C4-2B (cell line): ENCODE results near the gene CADM1.

Experiments used
- H3K27ac ChIP-seq: fragments of 450-650 bp; 2 replicates; pipeline ENCODE4 v1.5.1; 2017
- ZFX ChIP-seq: fragments of 450-650 bp; IDR thresholded peaks from 2 replicates; pipeline ENCODE4 v1.6.1; 2017
- TF ChIP-seq, protein P1 (sequence below): fragments of 450-650 bp; conservative IDR thresholded peaks from 2 replicates; pipeline ENCODE4 v1.5.1; 2017; ENCODE audit warnings: mild to moderate bottlenecking

Gene CADM1

DNA sequence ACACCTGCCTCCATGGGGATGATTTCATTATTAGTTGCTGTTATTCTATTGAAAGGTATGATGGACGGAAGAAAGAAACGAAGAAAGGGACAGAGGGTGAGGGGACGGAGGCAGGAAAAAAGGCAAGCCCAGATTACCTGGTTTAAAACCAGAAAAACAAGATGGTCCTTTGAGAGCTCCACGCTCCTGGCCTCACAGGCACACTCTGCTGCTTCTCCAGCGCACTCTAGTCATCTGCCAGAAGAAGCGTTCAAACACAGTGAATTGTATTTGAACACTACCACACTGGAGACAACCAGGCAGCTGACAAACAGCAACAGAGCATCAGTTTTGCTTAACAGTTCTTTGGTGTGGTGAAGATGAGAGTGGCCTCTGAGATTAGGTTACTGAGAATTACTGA lies 216.9 kb downstream of the CADM1 start:
- TF ChIP-seq, protein P1, sequence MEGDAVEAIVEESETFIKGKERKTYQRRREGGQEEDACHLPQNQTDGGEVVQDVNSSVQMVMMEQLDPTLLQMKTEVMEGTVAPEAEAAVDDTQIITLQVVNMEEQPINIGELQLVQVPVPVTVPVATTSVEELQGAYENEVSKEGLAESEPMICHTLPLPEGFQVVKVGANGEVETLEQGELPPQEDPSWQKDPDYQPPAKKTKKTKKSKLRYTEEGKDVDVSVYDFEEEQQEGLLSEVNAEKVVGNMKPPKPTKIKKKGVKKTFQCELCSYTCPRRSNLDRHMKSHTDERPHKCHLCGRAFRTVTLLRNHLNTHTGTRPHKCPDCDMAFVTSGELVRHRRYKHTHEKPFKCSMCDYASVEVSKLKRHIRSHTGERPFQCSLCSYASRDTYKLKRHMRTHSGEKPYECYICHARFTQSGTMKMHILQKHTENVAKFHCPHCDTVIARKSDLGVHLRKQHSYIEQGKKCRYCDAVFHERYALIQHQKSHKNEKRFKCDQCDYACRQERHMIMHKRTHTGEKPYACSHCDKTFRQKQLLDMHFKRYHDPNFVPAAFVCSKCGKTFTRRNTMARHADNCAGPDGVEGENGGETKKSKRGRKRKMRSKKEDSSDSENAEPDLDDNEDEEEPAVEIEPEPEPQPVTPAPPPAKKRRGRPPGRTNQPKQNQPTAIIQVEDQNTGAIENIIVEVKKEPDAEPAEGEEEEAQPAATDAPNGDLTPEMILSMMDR = no peak
- TF ChIP-seq ZFX = no peak
- no peak overlapping the region for H3K27ac ChIP-seq

DNA sequence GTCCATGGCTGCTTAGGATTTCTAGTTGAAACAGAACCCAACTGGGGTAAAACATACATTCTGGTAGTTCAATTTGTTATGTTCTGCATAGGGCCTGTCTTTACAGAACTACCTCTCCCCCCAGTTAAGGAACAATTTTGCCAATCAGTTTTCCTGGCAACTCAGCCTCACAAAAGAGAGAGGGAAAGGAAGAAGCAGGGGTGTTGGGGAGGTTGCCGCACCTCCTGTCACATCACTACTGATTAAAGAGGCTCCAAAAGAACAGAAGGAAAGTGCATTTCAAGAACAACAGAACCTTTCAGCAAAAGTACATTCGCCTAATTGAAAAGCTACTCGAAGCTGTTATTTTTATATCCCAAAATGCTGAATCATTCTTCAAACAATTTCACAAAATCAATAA lies 217.6 kb downstream of the CADM1 start:
- H3K27ac ChIP-seq = no peak overlapping the region
- TF ChIP-seq, protein P1 = no peak
- TF ChIP-seq ZFX = no peak

DNA sequence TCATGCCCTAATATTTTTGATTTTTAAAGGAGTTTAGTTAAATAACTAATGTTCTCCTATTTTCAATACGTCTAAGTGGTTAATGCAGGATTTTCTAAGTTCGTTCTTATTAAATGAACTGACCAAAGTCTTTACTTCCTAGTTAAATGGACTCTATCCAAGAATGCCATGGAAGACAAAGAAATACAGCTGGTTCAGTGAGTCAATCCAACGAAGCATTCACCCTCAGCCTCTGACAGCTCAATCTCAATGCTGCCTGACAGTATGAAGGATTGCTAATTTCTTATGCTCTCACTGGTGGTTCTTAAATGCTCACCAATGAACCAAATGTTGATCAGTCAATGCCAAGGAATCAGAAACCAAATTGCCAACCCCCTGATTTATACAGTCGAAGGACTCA lies 219.4 kb downstream of the CADM1 start:
- no peak overlapping the region for H3K27ac ChIP-seq
- TF ChIP-seq, protein P1 = no peak
- no peak for TF ChIP-seq ZFX

DNA sequence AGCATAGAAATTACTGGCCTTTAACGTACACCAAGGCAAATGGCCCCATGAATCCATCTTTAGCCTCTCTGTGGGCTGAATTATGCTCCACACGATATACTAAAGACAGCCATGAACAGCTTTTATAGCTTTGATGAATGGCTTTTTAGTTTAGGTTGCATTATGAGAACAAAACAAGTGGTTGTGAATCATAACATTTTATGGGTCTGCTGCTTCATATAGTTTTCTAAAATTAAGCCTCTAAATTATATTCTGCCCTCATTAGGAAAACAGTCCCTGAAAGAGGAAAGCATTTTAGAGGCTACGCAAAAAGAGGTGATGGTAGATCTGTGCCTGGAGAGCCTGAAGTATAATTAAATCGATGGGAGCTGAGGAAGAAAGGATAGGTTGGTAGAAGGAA lies 221.3 kb downstream of the CADM1 start:
- no peak overlapping the region for H3K27ac ChIP-seq
- TF ChIP-seq ZFX = no peak
- TF ChIP-seq, protein P1 = no peak

DNA sequence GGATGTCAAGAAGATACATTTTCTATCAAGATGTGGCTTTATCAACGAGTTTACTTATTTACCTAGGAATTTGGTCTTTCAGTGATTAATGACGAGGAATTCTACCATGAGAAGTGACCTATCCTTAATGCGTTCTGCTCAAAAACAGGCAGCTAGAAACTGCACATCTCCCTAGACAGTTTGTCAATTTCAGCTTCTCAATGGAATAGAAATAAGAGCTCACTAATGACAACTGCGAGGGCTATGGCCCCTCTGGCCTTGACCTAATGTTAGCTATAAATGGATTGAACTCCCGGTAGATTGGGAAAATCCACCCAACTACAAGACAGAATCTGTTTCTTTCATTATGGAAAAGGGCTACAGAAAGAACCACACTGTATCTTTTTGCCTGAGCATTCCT lies 223.4 kb downstream of the CADM1 start:
- no peak for TF ChIP-seq ZFX
- TF ChIP-seq, protein P1 = no peak

DNA sequence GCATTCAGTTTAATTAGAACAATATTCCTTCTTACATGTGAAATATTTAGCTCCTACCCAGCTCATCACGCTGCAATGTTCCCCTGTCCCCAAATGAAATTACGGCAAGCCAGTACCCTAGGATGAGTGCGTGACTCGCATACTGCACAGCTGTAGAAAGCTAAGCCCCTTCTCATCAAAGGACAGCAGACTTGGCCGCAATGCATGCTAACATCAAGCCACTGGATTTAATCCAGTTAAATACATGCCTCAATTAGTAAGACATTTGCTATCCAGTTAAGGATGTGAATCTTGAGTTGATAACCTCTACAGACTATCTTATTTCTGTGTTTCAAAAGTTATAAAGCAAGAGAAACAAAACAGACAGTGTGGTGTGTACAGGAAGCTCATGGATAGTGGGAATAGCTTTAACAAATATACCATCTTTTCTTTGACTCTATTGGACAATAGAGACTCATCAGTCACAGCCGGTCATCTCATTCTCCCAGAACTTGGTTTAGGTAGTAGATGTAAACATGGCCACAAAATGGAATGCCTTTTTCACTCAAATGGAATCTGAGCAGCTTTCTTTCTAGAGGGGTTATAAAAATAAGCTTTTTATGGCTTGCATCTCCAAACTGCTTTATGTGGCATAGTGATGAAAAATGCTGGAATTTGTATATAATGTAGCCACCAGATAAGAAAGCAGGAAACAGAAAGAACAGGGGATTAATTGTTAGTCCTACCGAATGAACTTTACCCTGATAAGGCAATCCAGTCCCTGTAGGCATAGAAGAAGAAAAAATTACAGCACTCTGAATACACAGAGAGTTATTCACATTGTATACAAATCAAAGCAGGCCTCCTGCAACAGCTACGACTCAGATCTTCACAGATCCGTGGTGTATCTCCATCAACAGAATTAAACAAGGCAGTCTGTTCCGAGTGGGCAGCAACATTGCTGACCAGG lies 224.1 kb downstream of the CADM1 start:
- no peak overlapping the region for H3K27ac ChIP-seq
- TF ChIP-seq, protein P1 = no peak
- TF ChIP-seq ZFX = no peak

More for the DNA sequence above, 223.4 kb downstream of the CADM1 start:
- no peak overlapping the region for H3K27ac ChIP-seq

DNA sequence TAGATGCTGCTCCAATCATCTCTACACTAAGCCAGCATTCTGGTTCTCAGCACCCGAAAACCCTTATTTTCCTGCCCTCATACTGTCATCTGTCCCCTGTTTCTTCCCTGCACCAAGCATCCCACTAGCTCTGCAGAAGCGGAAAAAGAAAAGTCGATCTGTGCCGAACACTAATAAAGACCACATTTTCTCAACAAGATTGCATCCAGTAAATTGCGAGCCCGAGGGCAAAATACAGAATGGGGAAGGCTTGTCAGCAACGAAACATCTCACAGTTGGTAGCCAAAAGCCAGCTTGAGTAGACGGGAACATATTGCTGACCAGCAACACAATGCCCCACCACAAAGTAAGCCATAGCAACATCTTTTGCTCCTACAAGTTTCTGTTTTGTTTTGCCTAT lies 227.4 kb downstream of the CADM1 start:
- no peak for TF ChIP-seq ZFX
- TF ChIP-seq, protein P1 = no peak

More for the DNA sequence above, 227.4 kb downstream of the CADM1 start:
- no peak overlapping the region for H3K27ac ChIP-seq
